ENCODE data around the gene PPP4R4. TPM values are rescaled to one million over a fixed set of nuclear protein-coding genes. Genes with fewer than 3 reads are reported as not detected.

PPP4R4 gene
- polyA plus RNA-seq, 1 of the 3 experiments (the other 2 are of a cell fraction): 2.5 TPM

GRCh38 chr14:94126800-94127199 lies 47.3 kb upstream of the PPP4R4 start:
- H3K4me3 ChIP-seq (ENCODE audit: low read depth in 2 of 2, low read length in 1 of 2): no peak overlapping the region
- POLR2A ChIA-PET: no interaction called here
- DNase-seq: no peak
- no peak overlapping the region for H3K9ac ChIP-seq
- peaks cover 0 to 7% of the 10 kb centered on the region in 2 experiments; a peak in 2 of 4 replicates for H3K4me1 ChIP-seq (ENCODE audit: control insufficient read depth in 1 of 2, insufficient read depth in 2 of 2, low read depth in 1 of 2, low read length in 1 of 2)
- H3F3A ChIP-seq (replicated peaks; ENCODE audit: insufficient read depth): peaks cover 11% of the 10 kb centered on the region
- WGBS (ENCODE audit: low lambda C conversion rate): 69% methylated on average over 5 of the region's 5 CpGs
- no peaks in the 10 kb centered on the region for H4K20me1 ChIP-seq (ENCODE audit: insufficient read depth)
- H3K9me2 ChIP-seq: no peaks in the 10 kb centered on the region
- H2AFZ ChIP-seq (ENCODE audit: low read depth): no peak overlapping the region
- H3K9me3 ChIP-seq: no peaks in the 10 kb centered on the region
- CTCF ChIA-PET: interaction anchor here (0.8 to 6.9 kb wide), 3 partner anchors 10 to 92 kb away, joined by 3 to 64 read pairs (median 20); no protein-coding TSS in a partner anchor
- TF ChIP-seq PBX3 (IDR thresholded peaks at IDR 0.05): no peak
- no peak for TF ChIP-seq TAF1 (IDR thresholded peaks at IDR 0.05; ENCODE audit: borderline replicate concordance, low read depth, low read length)
- no peak for TF ChIP-seq RAD21 (IDR thresholded peaks at IDR 0.05; ENCODE audit: low read length)
- TF ChIP-seq FOSL2 (IDR thresholded peaks at IDR 0.05; ENCODE audit: borderline replicate concordance, low read depth): no peak
- TF ChIP-seq TEAD4 (IDR thresholded peaks at IDR 0.05; ENCODE audit: borderline replicate concordance, insufficient read depth): no peak
- TF ChIP-seq RCOR1 (IDR thresholded peaks at IDR 0.05; ENCODE audit: low read length): no peak
- TF ChIP-seq ZBTB33 (IDR thresholded peaks at IDR 0.05; ENCODE audit: borderline replicate concordance, low read depth): no peak
- no peak for TF ChIP-seq RFX5 (IDR thresholded peaks at IDR 0.05; ENCODE audit: low read length)
- no peak for TF ChIP-seq USF2 (IDR thresholded peaks at IDR 0.05; ENCODE audit: borderline replicate concordance, low read depth, low read length)
- no peak for TF ChIP-seq CHD2 (IDR thresholded peaks at IDR 0.05; ENCODE audit: low read length, partially characterized antibody)
- no peak for TF ChIP-seq EP300 (IDR thresholded peaks at IDR 0.05; ENCODE audit: borderline replicate concordance in 1 of 2, low read depth in 1 of 2, low read length in 1 of 2)
- no peak for TF ChIP-seq MEF2A (IDR thresholded peaks at IDR 0.05; ENCODE audit: borderline replicate concordance, low read depth)
- TF ChIP-seq FOXJ3 (CRISPR knock-in tag; IDR thresholded peaks at IDR 0.05): no peak
- TF ChIP-seq NRF1 (IDR thresholded peaks at IDR 0.05; ENCODE audit: low read depth, low read length): no peak
- no peak for TF ChIP-seq GATA2 (CRISPR knock-in tag; IDR thresholded peaks at IDR 0.05)
- no peak for TF ChIP-seq REST (IDR thresholded peaks at IDR 0.05; ENCODE audit: low read depth, low read length)
- no peak for TF ChIP-seq TCF12 (IDR thresholded peaks at IDR 0.05)
- no peak for TF ChIP-seq SIN3A (IDR thresholded peaks at IDR 0.05; ENCODE audit: borderline replicate concordance, low read depth, low read length)
- TF ChIP-seq YY1 (IDR thresholded peaks at IDR 0.05; ENCODE audit: low read depth): no peak
- H3K27ac ChIP-seq (ENCODE audit: low read depth in 2 of 2, low read length in 1 of 2): no peak overlapping the region
- peaks cover 0 to 6% of the 10 kb centered on the region in 2 experiments for H3K36me3 ChIP-seq (replicated peaks in 1 of 2; ENCODE audit: control insufficient read depth in 1 of 2, insufficient read depth in 2 of 2, low read length in 1 of 2)
- no peaks in the 10 kb centered on the region for H3K79me2 ChIP-seq (ENCODE audit: insufficient read depth)
- H3K4me2 ChIP-seq: no peak overlapping the region
- no peaks in the 10 kb centered on the region for H3K27me3 ChIP-seq (ENCODE audit: insufficient read depth)
